Body of pancreas (tissue), 4 donors: ENCODE results near the gene ERBB4. TPM values are rescaled to one million over a fixed set of nuclear protein-coding genes. Genes with fewer than 3 reads are reported as not detected.

Experiments
- ATAC-seq: fragments of 150-250 bp; one replicate; pipeline ENCODE4 v1.9.1; 2016
- DNase-seq, 4 donors: peaks; one replicate each; pipeline ENCODE4 v3.0.0-alpha.2; 2019
- H3K27ac ChIP-seq, 4 donors: fragments of 200-600 bp; sonication (generic); 1 replicate in 3 of 4; 2 replicates in 1 of 4; pipeline versions ENCODE4 v1.5.1 to v1.6.1; 2016 to 2019; ENCODE audit warnings: mild to moderate bottlenecking in 1 of 4, mixed read lengths in 1 of 4, moderate library complexity in 1 of 4
- H3K27me3 ChIP-seq, 2 donors: fragments of 200-600 bp; sonication (generic); one replicate each; pipeline ENCODE4 v1.6.0; 2016; ENCODE audit warnings: mild to moderate bottlenecking in 1 of 2
- H3K36me3 ChIP-seq, 2 donors: fragments of 200-600 bp; sonication (generic); replicated peaks in 1 of 2; 2 replicates each; pipeline ENCODE4 v1.5.1; 2016; ENCODE audit warnings: low read depth in 2 of 2; ENCODE audit not compliant: insufficient read depth in 1 of 2
- H3K4me1 ChIP-seq: fragments of 200-600 bp; sonication (generic); one replicate; pipeline ENCODE4 v1.6.0; 2016
- H3K4me3 ChIP-seq, 2 donors: fragments of 200-600 bp; sonication (generic); 1 replicate in 1 of 2; 2 replicates in 1 of 2; pipeline ENCODE4 v1.5.1; 2016 to 2019
- H3K9me3 ChIP-seq, 3 donors: fragments of 200-600 bp; sonication (generic); 1 replicate in 2 of 3; 2 replicates in 1 of 3; pipeline ENCODE4 v1.5.1; 2016
- CTCF ChIP-seq, 7 experiments: fragments of 450-650 bp in 4 of 7; fragments of 200-600 bp in 3 of 7; sonication (generic) in 3 of 7; IDR thresholded peaks; one replicate each; pipeline ENCODE4 v1.5.1; 2016 to 2019; ENCODE audit warnings: antibody characterized with exemption in 7 of 7
- POLR2A ChIP-seq, 3 donors: fragments of 450-650 bp; IDR thresholded peaks; one replicate each; pipeline ENCODE4 v1.6.1; 2016; ENCODE audit warnings: antibody characterized with exemption in 3 of 3, mild to moderate bottlenecking in 2 of 3
- WGBS, 2 donors: methylation state at CpG; one replicate each; pipeline ENCODE4 v1.1.5; 2017; 5-methylcytosine and 5-hydroxymethylcytosine counted together
- intact Hi-C: fragments of 100-400 bp; cut with DNase I; formaldehyde crosslinking; loops from one replicate; pipeline ENCODE4 v1.15.1; 2023
- total RNA-seq, 2 donors: library from RNA; depleted of rRNA; stranded (reverse); fragments of >200 nt; gene quantifications; one replicate each; pipeline ENCODE4 v1.1.0, GENCODE V29; 2016

ERBB4 gene
- total RNA-seq, 2 donors from 2014 or later = 1.6 to 4.4 TPM

DNA sequence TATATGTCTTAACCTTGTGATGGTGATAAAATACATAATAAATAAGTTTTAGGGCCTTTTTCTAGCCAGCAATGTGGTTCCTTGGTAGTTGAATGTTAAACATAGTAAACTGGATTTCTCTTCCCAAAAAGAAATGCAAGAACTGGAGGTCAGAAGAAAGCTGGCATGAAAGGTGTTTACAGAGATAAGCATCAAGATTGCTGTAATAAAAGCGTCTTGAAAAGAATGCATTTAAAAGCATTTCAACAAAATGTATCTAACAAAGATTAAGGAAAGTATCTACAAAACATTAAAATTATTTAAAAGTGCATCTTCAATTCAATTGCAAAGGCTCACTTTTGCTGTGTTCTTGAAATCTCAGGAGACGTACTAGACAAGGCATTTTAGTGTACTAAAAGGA is 419.0 kb downstream of the ERBB4 start:
- H3K36me3 ChIP-seq = no peaks in the 10 kb centered on the region
- intact Hi-C loops = no loop called here
- no peak overlapping the region for H3K4me3 ChIP-seq
- WGBS, 2 donors = 46 to 47% methylated on average over 2 of the region's 2 CpGs
- no peaks in the 10 kb centered on the region for H3K4me1 ChIP-seq
- TF ChIP-seq POLR2A (IDR thresholded peaks at IDR 0.05) (no peak), CTCF (IDR thresholded peaks at IDR 0.05) (no peak)
- H3K9me3 ChIP-seq = no peaks in the 10 kb centered on the region
- H3K27me3 ChIP-seq = no peaks in the 10 kb centered on the region
- ATAC-seq (no peak), DNase-seq (no peak)
- H3K27ac ChIP-seq = no peak overlapping the region

GRCh38 chr2:212117926-212118325 is 420.7 kb downstream of the ERBB4 start:
- 67 to 86% methylated on average over 2 of the region's 2 CpGs for WGBS, 2 donors
- H3K9me3 ChIP-seq = no peaks in the 10 kb centered on the region
- ATAC-seq = no peak
- TF ChIP-seq CTCF (IDR thresholded peaks at IDR 0.05) (no peak), POLR2A (IDR thresholded peaks at IDR 0.05) (no peak)
- no peaks in the 10 kb centered on the region for H3K27me3 ChIP-seq
- DNase-seq = no peak
- no peak overlapping the region for H3K4me3 ChIP-seq
- intact Hi-C loops = no loop called here
- H3K36me3 ChIP-seq = no peaks in the 10 kb centered on the region
- H3K4me1 ChIP-seq = no peaks in the 10 kb centered on the region
- no peak overlapping the region for H3K27ac ChIP-seq

- intact Hi-C loops = no loop called here
- H3K9me3 ChIP-seq = no peaks in the 10 kb centered on the region
- ATAC-seq = no peak
- H3K27me3 ChIP-seq = no peaks in the 10 kb centered on the region
- DNase-seq = no peak
- H3K36me3 ChIP-seq = no peaks in the 10 kb centered on the region
- no peak for TF ChIP-seq POLR2A (IDR thresholded peaks at IDR 0.05)
- no peak for TF ChIP-seq CTCF (IDR thresholded peaks at IDR 0.05)
- WGBS, 2 donors = 88 to 89% methylated on average over 1 of the region's 1 CpG
- H3K4me3 ChIP-seq = no peak overlapping the region
- no peaks in the 10 kb centered on the region for H3K4me1 ChIP-seq
- no peak overlapping the region for H3K27ac ChIP-seq
These were observed 424.1 kb downstream of the ERBB4 start for GRCh38 chr2:212114489-212114888.

DNA sequence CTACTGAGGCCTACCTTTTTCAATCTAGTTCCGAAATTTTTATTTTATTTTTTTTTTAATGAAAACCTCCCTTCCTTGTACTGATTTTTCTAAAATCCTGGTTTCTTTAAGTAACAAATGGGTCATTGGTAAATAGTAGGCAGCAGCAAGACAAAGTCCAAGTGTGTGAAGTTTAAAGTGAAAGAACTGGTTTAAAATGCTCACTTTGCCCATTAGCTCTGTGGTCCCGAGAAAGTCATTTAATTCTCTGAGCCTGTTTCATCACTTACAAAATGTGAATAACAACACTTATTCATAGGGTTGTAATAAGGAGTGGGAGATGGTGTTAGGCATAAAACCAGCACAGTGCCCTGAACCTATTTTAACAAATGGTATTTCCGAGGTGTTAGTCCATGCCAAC is 426.2 kb downstream of the ERBB4 start:
- intact Hi-C loops = no loop called here
- Histone ChIP-seq H3K27me3 (no peaks in the 10 kb centered on the region), H3K36me3 (no peaks in the 10 kb centered on the region), H3K4me3 (no peak overlapping the region), H3K27ac (no peak overlapping the region), H3K4me1 (no peaks in the 10 kb centered on the region), H3K9me3 (no peaks in the 10 kb centered on the region)
- DNase-seq (no peak), ATAC-seq (no peak)
- 73 to 89% methylated on average over 3 of the region's 3 CpGs for WGBS, 2 donors
- no peak for TF ChIP-seq CTCF (IDR thresholded peaks at IDR 0.05)
- TF ChIP-seq POLR2A (IDR thresholded peaks at IDR 0.05) = no peak

GRCh38 chr2:212109792-212110680 is 428.6 kb downstream of the ERBB4 start:
- intact Hi-C loops = no loop called here
- WGBS, 2 donors = 52 to 67% methylated on average over 7 of the region's 7 CpGs
- TF ChIP-seq CTCF (IDR thresholded peaks at IDR 0.05) = no peak
- no peak for TF ChIP-seq POLR2A (IDR thresholded peaks at IDR 0.05)
- DNase-seq (no peak), ATAC-seq (no peak)
- Histone ChIP-seq H3K27ac (no peak overlapping the region), H3K4me3 (no peak overlapping the region), H3K9me3 (peaks cover 0 to 6% (median 0%) of the 10 kb centered on the region in 3 donors), H3K4me1 (no peaks in the 10 kb centered on the region), H3K36me3 (no peaks in the 10 kb centered on the region), H3K27me3 (no peaks in the 10 kb centered on the region)
